HepG2 (cell line): ENCODE results near the gene CFAP90. TPM values are rescaled to one million over a fixed set of nuclear protein-coding genes. Genes with fewer than 3 reads are reported as not detected.

Experiments used
- DDIT3 ChIP-seq: sonication (generic); formaldehyde crosslinking; IDR thresholded peaks from 2 replicates; pipeline ENCODE4 v1.4.0; 2020; ENCODE audit warnings: mild to moderate bottlenecking, missing genetic modification reagents
- HMG20A ChIP-seq: IDR thresholded peaks from 2 replicates; pipeline ENCODE4 v1.6.1; 2016; ENCODE audit warnings: borderline replicate concordance
- KDM2A ChIP-seq: sonication (generic); formaldehyde crosslinking; IDR thresholded peaks from 2 replicates; pipeline ENCODE4 v1.4.0; 2020; ENCODE audit warnings: low read depth, missing genetic modification reagents, borderline replicate concordance
- KLF9 ChIP-seq: IDR thresholded peaks from 2 replicates; pipeline ENCODE4 v1.6.1; 2016; ENCODE audit warnings: low read depth
- NR2F6 ChIP-seq, 2 experiments: IDR thresholded peaks; 2 replicates each; pipeline ENCODE4 v1.6.1; 2016; ENCODE audit warnings: antibody characterized with exemption in 1 of 2, mild to moderate bottlenecking in 1 of 2
- ONECUT2 ChIP-seq: sonication (generic); formaldehyde crosslinking; IDR thresholded peaks from 2 replicates; pipeline ENCODE4 v1.4.0; 2020; ENCODE audit warnings: missing genetic modification reagents
- PRDM15 ChIP-seq: sonication (generic); formaldehyde crosslinking; IDR thresholded peaks from 2 replicates; pipeline ENCODE4 v1.4.0; 2020; ENCODE audit warnings: missing genetic modification reagents
- STAG1 ChIP-seq: sonication (generic); formaldehyde crosslinking; IDR thresholded peaks from 2 replicates; pipeline ENCODE4 v1.4.0; 2020; ENCODE audit warnings: missing genetic modification reagents
- TFAP4 ChIP-seq: sonication (generic); IDR thresholded peaks from 2 replicates; pipeline ENCODE4 v1.6.1; 2016; ENCODE audit warnings: low read depth, borderline replicate concordance
- ZBTB1 ChIP-seq: sonication (generic); formaldehyde crosslinking; IDR thresholded peaks from 2 replicates; pipeline ENCODE4 v1.4.0; 2020; ENCODE audit warnings: missing genetic modification reagents, borderline replicate concordance
- ZNF761 ChIP-seq: sonication (generic); formaldehyde crosslinking; conservative IDR thresholded peaks from 2 replicates; pipeline ENCODE4 v1.4.0; 2020; ENCODE audit warnings: mild to moderate bottlenecking, missing genetic modification reagents
- polyA plus RNA-seq, 8 experiments: library from polyadenylated mRNA; depleted of rRNA in 3 of 8; stranded (reverse) in 7 of 8; unstranded in 1 of 8; fragments of >200 nt; fragmentation: Illumina TruSeq in 4 of 8; extraction: Trizol in 4 of 8; gene quantifications; 2 replicates each; pipeline versions ENCODE4 v1.2.1 to v1.2.3, GENCODE V29; 2011 to 2016; ENCODE audit warnings: low read depth in 4 of 8, missing spikeins in 1 of 8, mixed read lengths in 1 of 8; ENCODE audit not compliant: insufficient read depth in 1 of 8
- total RNA-seq, 5 experiments: library from RNA; depleted of rRNA; stranded (reverse); fragments of >200 nt; fragmentation: Illumina TruSeq; extraction: Trizol; gene quantifications; 2 replicates each; pipeline ENCODE4 v1.2.3, GENCODE V29; 2016; ENCODE audit warnings: low read depth in 1 of 5
- TF ChIP-seq, protein P1 (sequence below): sonication (generic); formaldehyde crosslinking; IDR thresholded peaks from 2 replicates; pipeline ENCODE4 v1.5.0; 2020; ENCODE audit warnings: mild to moderate bottlenecking, missing genetic modification reagents, moderate library complexity
- TF ChIP-seq, protein P2 (sequence below): sonication (generic); formaldehyde crosslinking; IDR thresholded peaks from 2 replicates; pipeline ENCODE4 v1.5.0; 2020; ENCODE audit warnings: missing genetic modification reagents
- TF ChIP-seq, protein P3 (sequence below): sonication (generic); formaldehyde crosslinking; IDR thresholded peaks from 2 replicates; pipeline ENCODE4 v1.4.0; 2020; ENCODE audit warnings: mild to moderate bottlenecking, missing genetic modification reagents

Gene CFAP90
- total and polyA plus RNA-seq, 2 of the 13 experiments (the other 11 are each of a cell fraction or from before 2014, with no cell fraction given): 0.11 TPM; not detected in 1

DNA sequence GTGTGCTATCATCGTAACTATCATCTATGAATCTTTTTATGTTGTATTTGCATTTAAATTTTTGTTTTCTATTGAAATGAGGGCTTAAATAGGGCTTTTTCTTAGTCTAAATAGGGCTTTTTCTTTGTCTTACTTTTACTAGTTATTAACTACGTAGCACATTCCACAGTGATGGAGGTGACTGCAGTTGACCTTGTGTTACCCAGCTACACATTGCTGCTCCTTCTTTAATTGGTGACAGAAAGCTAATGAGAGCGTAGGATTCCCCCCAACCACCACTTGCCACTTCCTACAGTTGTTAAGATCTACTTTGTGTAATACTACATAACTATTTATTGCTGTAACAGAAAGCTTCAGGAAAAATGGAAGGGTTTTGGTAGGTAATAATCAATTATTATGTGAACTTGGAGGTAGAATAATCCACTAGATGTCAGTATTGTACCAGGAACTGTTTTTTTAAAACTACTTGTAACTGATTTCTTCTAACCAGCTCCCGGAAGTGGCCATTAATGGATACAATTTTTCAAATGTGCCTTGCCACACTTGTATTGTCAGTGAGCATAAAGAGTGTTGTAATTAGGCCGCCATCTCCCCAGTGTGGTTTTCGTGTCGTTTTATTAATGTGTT is 36.0 kb upstream of the CFAP90 start (continued):
- TF ChIP-seq, protein P1, sequence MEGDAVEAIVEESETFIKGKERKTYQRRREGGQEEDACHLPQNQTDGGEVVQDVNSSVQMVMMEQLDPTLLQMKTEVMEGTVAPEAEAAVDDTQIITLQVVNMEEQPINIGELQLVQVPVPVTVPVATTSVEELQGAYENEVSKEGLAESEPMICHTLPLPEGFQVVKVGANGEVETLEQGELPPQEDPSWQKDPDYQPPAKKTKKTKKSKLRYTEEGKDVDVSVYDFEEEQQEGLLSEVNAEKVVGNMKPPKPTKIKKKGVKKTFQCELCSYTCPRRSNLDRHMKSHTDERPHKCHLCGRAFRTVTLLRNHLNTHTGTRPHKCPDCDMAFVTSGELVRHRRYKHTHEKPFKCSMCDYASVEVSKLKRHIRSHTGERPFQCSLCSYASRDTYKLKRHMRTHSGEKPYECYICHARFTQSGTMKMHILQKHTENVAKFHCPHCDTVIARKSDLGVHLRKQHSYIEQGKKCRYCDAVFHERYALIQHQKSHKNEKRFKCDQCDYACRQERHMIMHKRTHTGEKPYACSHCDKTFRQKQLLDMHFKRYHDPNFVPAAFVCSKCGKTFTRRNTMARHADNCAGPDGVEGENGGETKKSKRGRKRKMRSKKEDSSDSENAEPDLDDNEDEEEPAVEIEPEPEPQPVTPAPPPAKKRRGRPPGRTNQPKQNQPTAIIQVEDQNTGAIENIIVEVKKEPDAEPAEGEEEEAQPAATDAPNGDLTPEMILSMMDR: peak; percentile 42
- TF ChIP-seq ZNF761 (no peak), PRDM15 (CRISPR knock-in tag) (no peak), KDM2A (CRISPR knock-in tag) (no peak), TFAP4 (no peak), ONECUT2 (CRISPR knock-in tag) (no peak), HMG20A (CRISPR knock-in tag) (no peak), DDIT3 (CRISPR knock-in tag) (no peak), ZBTB1 (no peak), NR2F6 (IDR thresholded peaks at IDR 0.05) (no peak), NR2F6 (CRISPR knock-in tag; IDR thresholded peaks at IDR 0.05) (no peak), KLF9 (CRISPR knock-in tag) (no peak), STAG1 (CRISPR knock-in tag) (peak; percentile 43)
- TF ChIP-seq, protein P2, sequence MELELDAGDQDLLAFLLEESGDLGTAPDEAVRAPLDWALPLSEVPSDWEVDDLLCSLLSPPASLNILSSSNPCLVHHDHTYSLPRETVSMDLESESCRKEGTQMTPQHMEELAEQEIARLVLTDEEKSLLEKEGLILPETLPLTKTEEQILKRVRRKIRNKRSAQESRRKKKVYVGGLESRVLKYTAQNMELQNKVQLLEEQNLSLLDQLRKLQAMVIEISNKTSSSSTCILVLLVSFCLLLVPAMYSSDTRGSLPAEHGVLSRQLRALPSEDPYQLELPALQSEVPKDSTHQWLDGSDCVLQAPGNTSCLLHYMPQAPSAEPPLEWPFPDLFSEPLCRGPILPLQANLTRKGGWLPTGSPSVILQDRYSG (CRISPR knock-in tag): no peak
- TF ChIP-seq, protein P3, sequence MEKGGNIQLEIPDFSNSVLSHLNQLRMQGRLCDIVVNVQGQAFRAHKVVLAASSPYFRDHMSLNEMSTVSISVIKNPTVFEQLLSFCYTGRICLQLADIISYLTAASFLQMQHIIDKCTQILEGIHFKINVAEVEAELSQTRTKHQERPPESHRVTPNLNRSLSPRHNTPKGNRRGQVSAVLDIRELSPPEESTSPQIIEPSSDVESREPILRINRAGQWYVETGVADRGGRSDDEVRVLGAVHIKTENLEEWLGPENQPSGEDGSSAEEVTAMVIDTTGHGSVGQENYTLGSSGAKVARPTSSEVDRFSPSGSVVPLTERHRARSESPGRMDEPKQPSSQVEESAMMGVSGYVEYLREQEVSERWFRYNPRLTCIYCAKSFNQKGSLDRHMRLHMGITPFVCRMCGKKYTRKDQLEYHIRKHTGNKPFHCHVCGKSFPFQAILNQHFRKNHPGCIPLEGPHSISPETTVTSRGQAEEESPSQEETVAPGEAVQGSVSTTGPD (CRISPR knock-in tag): no peak
